Effector memory CD8-positive, alpha-beta T cell (primary cell): Measurements from ENCODE around the gene CD200.

Experiments used
- ATAC-seq: fragments of 150-1000 bp; cut with Tn5 transposase; replicated peaks from 2 replicates; pipeline ENCODE4 v1.10.0; 2021; ENCODE audit warnings: mild to moderate bottlenecking, moderate library complexity
- DNase-seq, 3 experiments: peaks; one replicate each; pipeline ENCODE4 v3.0.0; 2021
- H3K27ac Mint-ChIP-seq, 2 donors: one replicate each; pipeline ENCODE4 v1.8.0; 2022; ENCODE audit warnings: mild to moderate bottlenecking in 2 of 2, mixed read lengths in 2 of 2, moderate library complexity in 2 of 2
- H3K27me3 Mint-ChIP-seq, 2 donors: one replicate each; pipeline ENCODE4 v1.8.0; 2022; ENCODE audit warnings: mixed read lengths in 2 of 2
- H3K36me3 Mint-ChIP-seq: one replicate; pipeline ENCODE4 v1.8.0; 2022; ENCODE audit warnings: mild to moderate bottlenecking, moderate library complexity, mixed read lengths; ENCODE audit not compliant: insufficient read depth
- H3K4me1 Mint-ChIP-seq, 2 donors: one replicate each; pipeline ENCODE4 v1.8.0; 2022; ENCODE audit warnings: low read depth in 2 of 2, mixed read lengths in 2 of 2
- H3K4me3 Mint-ChIP-seq, 2 donors: one replicate each; pipeline ENCODE4 v1.8.0; 2022; ENCODE audit warnings: mild to moderate bottlenecking in 2 of 2, mixed read lengths in 2 of 2, moderate library complexity in 2 of 2
- H3K9me3 Mint-ChIP-seq, 2 donors: one replicate each; pipeline ENCODE4 v1.8.0; 2022; ENCODE audit warnings: mixed read lengths in 2 of 2

CD200 gene

DNA sequence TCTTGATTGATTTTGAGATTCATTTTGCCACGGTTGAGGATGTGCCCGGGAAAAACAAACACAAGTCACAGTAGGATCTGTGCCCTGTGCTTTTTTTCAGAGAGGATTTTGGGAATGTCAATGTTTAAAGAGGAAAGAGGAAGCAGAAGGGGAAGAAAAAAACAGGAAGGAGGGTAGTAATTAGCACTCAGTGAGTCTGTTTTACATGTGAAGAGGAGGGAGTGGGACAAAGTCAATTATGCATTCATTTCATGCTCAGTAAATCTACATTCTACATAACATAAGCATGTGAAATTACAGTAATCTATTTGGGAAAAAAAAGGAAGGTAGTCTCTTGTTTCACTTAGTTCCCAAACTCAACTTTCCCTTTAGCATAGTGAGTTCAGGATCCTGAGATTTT is 18.3 kb upstream of the CD200 start:
- Mint-ChIP-seq H3K4me1 (no peaks in the 10 kb centered on the region), H3K27ac (no peak overlapping the region), H3K9me3 (no peaks in the 10 kb centered on the region), H3K36me3 (no peaks in the 10 kb centered on the region), H3K27me3 (peaks cover 0 to 14% of the 10 kb centered on the region in 2 donors), H3K4me3 (no peak overlapping the region)
- ATAC-seq, result no peak
- DNase-seq, result no peak

DNA sequence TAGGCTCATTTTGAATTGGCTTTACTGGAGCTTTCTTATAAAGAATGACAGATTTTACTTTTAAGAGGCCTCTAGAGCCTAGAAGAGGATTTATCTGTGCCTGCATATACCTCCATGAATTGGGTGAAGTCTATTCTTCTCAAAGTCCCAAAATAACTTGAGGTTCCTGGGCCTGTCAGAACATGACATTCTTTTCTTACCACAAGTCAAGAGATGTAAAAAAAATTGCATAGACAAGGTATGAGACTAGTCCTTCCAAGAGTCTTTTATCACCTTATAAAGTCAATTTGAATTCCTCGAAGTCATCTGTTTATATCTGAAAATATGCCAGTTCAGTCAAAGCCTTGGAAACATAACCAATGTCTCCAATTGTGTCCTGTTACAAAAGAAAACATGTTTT is 17.2 kb upstream of the CD200 start:
- H3K4me3 Mint-ChIP-seq, result no peak overlapping the region
- no peaks in the 10 kb centered on the region for H3K9me3 Mint-ChIP-seq
- no peak overlapping the region for H3K27ac Mint-ChIP-seq
- DNase-seq, result no peak
- H3K27me3 Mint-ChIP-seq, result peaks cover 0 to 14% of the 10 kb centered on the region in 2 donors
- ATAC-seq, result no peak
- H3K4me1 Mint-ChIP-seq, result no peaks in the 10 kb centered on the region
- H3K36me3 Mint-ChIP-seq, result no peaks in the 10 kb centered on the region

DNA sequence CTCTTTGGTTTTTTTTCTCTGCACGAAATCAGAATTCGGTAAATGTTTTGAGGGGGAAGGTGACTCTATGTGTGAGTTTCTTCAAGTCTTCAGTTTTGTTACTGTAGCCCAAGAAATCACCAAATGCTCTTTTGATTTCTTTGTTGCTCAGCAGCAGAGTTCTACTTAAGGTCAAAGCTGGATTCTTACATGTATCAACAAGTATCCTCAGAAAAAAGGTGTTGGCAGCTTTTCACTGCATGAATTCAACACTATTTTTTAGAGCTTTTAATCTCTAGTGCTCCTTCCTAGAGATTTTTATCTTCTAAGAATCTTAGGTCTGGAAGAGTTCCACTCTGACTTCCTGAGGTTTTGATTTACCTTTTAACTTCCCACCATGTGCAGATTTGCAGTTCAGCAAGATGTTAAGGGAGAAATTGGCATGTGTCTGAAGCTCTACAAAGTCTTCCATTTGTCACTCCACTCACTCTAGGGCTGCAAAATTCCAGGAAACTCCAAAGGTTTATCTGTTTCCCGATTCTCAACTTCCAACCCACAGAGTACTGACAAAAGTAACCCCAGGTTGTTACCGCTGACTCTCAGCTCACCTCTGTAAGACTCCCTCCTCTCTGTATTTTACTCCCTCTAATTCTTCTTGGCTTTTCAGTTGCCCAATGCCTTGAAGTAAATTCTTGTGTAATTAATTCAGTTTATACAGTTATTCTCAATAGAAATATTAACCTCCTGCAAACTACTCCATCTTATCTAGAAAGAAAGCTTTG is 13.3 kb upstream of the CD200 start:
- Mint-ChIP-seq H3K36me3 (no peaks in the 10 kb centered on the region), H3K27ac (no peak overlapping the region), H3K4me1 (no peaks in the 10 kb centered on the region), H3K27me3 (peaks cover under 1 to 15% of the 10 kb centered on the region in 2 donors), H3K9me3 (no peaks in the 10 kb centered on the region), H3K4me3 (no peak overlapping the region)
- no peak for ATAC-seq
- DNase-seq, result no peak

DNA sequence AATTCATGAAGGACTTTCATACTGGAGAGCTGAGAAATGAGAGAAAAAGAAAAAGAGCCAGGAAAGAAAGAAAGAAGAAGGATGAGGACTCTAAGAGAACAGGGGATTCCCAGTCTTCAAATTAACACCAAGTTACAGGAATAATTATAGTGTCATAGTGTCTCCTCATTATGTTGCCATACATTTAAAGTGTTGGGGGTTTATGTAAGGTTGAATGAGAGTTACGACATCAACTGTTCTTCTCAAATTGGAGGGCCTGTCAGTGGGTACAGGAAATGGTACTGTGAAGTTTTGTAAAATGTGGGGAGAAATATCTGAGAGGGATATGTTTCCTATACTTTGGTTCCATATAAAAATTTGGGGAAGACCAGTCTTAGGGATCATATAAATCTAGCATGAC is 12.3 kb upstream of the CD200 start:
- peaks cover 9 to 15% of the 10 kb centered on the region in 2 donors for H3K27me3 Mint-ChIP-seq
- no peak overlapping the region for H3K27ac Mint-ChIP-seq
- ATAC-seq (no peak), DNase-seq (no peak)
- H3K4me1 Mint-ChIP-seq, result no peaks in the 10 kb centered on the region
- H3K36me3 Mint-ChIP-seq, result no peaks in the 10 kb centered on the region
- H3K9me3 Mint-ChIP-seq, result no peaks in the 10 kb centered on the region
- H3K4me3 Mint-ChIP-seq, result no peak overlapping the region

DNA sequence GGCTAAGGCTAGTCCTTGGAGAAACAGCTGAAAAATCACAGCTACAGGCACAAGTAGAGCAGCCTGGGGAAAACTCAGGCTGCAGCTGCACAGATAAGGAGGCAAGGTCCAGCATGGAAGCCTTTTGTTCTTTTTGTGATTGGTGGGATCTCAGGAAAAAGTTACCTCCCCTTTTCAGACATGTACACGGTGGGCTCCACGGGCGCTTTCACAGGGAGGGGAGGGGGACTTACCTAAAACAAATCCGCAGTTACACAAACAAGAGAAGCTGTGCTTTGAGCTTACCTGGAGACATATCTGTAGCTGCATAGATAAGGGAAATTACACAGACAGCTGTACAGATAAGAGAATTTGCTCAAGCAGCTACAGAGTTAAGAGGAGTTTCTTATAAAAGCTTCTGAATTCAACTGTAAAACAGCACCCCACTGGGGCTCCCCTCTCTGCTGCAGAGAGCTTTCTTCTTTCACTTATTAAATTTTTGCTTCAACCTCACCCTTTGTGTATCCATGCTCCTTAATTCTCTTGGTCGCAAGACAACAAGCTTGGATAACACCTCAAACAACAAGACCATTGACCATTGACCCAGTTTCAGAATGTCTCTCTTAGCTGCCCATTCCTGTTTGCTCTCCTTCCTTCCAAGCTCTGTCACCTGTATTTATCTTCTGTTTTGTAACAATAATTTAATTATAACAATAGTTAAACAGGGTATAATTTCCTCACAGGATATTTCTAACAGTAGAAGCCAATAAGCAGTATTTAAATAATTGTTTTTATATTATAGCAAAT is 10.9 kb upstream of the CD200 start:
- ATAC-seq (no peak), DNase-seq (no peak)
- H3K9me3 Mint-ChIP-seq, result no peaks in the 10 kb centered on the region
- no peak overlapping the region for H3K27ac Mint-ChIP-seq
- no peaks in the 10 kb centered on the region for H3K36me3 Mint-ChIP-seq
- no peaks in the 10 kb centered on the region for H3K4me1 Mint-ChIP-seq
- no peak overlapping the region for H3K4me3 Mint-ChIP-seq
- peaks cover 16 to 20% of the 10 kb centered on the region in 2 donors for H3K27me3 Mint-ChIP-seq

DNA sequence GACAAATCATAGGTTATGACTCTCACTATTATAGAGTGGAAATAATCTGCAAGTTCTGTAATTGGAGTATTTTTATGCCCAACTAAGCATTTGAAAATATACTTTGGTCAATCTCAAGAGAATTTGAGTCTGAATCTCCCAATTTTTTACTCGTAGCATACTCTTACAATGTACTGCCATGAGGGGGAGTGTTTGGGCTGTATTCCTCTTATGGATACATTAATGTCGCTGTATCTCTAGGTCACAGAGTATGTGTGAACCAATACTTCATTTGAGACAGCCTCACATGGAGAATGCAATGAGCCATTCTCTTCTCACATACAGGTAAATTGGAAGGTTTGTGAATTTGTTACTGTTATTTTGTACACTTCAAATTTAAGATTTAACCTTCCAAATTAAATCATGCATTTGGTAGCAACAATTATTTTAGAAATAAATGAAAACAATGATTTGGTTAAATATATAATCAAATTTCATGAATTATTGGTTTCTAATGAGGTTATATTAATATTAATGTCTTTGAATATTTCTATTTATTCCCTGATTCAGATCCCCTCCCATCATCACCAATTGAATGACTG is 5.5 kb upstream of the CD200 start:
- Mint-ChIP-seq H3K4me3 (no peak overlapping the region), H3K27ac (no peak overlapping the region), H3K27me3 (peaks cover 26 to 42% of the 10 kb centered on the region in 2 donors), H3K9me3 (no peaks in the 10 kb centered on the region), H3K4me1 (peaks cover 0 to 2% of the 10 kb centered on the region in 2 donors), H3K36me3 (no peaks in the 10 kb centered on the region)
- peak; percentile 38 to 49 (median 47) for DNase-seq
- ATAC-seq, result peak; percentile 100

DNA sequence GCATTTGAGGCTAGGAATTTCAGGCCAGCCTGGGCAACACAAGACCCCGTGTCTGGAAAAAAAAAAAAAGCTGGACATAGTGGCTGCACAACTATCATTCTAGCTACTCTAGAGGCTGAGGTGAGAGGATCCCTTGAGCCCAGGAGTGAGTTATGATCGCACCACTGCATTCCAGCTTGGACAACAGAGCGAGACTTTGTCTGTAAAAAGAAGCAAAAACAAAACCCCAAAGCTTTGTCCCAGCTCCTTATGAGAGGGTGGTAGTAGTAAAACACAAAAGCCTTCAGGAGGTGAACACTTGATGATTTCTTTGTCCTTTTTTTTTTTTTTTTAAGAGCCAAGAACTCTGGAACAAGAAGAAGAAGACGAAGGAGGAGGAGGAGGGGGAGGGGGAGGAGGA is 1.1 kb upstream of the CD200 start:
- ATAC-seq, result no peak
- H3K36me3 Mint-ChIP-seq, result no peaks in the 10 kb centered on the region
- no peaks in the 10 kb centered on the region for H3K9me3 Mint-ChIP-seq
- peaks cover 2 to 13% of the 10 kb centered on the region in 2 donors for H3K4me1 Mint-ChIP-seq
- DNase-seq, result no peak
- H3K27me3 Mint-ChIP-seq, result peaks cover 21 to 45% of the 10 kb centered on the region in 2 donors
- H3K4me3 Mint-ChIP-seq, result peak overlapping the region; percentile 80 to 82
- H3K27ac Mint-ChIP-seq, result no peak overlapping the region

DNA sequence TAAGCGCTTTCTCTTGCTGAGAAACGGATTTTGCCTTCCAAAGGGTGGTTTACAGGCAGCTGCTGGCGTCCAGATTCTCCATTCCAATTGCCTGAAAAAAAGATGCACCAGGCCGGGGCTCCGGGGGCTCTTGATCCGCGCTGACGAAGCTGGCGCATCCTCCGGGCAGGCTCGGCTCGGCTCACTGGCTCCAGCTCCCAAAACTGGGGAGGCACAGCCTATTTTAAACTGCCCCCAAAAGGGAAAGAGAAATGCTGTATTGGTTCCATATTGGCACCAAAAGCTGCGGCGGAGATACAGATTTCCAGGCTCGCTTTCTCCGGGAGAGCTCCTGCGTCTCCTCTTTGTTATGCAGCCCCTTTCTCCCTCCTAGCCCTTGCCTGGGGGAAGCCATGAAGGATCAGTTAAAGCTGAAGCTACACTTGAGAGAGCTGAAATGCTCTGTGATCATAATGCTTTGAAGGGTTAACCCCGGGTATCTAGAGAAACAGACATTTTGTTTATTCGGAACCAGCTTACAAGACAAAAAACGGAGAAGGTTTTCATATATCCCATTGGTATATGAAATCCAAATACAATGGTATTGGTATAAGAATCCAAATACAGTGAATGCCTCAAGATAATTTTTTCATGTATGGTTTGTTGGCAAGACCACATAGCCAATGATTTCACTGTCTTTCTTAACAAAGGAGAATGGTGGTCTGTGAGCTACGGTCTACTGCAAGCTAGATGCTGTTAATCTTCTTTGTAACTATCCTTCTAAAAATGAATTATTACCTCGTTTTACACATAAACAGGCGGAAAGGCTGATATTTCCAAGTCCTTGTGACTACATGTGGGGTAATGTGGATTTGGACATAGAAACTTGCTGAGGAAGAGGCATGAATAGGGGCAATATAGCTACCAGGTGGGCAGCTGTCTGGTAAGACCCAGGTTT is 693 bp downstream of the CD200 start:
- Mint-ChIP-seq H3K27ac (peak overlapping the region in 1 of 2 donors; percentile 38), H3K9me3 (no peaks in the 10 kb centered on the region), H3K36me3 (no peaks in the 10 kb centered on the region), H3K4me3 (peak overlapping the region; percentile 80 to 82), H3K4me1 (peaks cover 2 to 13% of the 10 kb centered on the region in 2 donors), H3K27me3 (peaks cover 19 to 41% of the 10 kb centered on the region in 2 donors)
- ATAC-seq, result peak; percentile 41
- DNase-seq, result no peak

DNA sequence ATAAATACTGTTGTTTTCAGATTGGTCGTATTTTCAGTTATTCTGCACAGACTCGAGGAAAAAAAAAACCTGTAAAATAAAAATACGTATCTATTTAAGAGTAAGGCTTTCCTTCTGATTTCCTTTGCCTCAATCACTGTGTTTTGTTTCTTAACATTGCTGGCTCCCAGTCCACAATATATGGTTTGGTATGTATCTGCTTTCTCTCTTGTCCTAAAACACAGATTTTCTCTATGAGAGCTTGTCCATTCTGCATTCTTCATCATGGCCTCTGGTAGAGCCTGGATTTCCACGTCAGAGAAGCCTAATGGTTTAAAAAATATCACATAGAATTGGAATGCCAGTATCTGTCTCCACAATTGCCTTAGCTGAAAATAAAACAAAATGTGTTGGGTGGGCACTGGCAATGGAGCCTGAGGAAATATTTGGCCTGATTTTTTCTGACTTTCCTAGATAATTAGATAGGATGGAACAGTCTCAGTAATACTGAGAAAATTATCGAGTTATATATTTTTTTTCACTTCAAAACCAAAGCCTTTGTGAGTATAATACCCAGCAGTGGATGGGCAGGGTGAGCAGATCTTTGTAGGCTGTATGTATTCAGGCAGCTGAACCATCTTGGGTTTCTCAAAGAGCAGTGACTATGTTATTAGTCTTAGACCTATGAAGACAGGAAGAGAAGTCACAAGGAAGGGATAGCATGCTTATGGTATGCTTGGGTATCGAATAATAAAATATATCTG is 1.9 kb downstream of the CD200 start:
- ATAC-seq (no peak), DNase-seq (no peak)
- Mint-ChIP-seq H3K27me3 (peaks cover 19 to 40% of the 10 kb centered on the region in 2 donors), H3K4me1 (peaks cover 2 to 13% of the 10 kb centered on the region in 2 donors), H3K27ac (no peak overlapping the region), H3K36me3 (no peaks in the 10 kb centered on the region), H3K4me3 (no peak overlapping the region), H3K9me3 (no peaks in the 10 kb centered on the region)

DNA sequence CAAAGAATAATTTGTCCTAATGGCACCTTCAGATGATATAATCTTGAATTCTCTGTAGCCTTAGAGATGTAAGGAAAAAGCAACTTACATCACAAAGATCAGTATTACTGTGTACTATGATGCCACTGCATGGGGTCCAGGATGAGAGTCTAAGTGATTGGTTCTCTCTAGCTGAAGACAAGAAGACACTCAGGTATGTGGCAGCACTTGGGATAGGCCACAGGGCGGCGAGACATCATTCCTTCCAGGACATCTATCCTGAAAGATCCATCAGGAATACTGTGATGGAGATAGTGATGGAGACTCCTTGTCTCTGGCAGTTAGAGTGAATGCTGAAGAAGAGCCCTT is 2.5 kb downstream of the CD200 start:
- DNase-seq, result no peak
- no peak for ATAC-seq
- Mint-ChIP-seq H3K27me3 (peaks cover 14 to 35% of the 10 kb centered on the region in 2 donors), H3K4me3 (no peak overlapping the region), H3K4me1 (peaks cover 2 to 13% of the 10 kb centered on the region in 2 donors), H3K27ac (no peak overlapping the region), H3K9me3 (no peaks in the 10 kb centered on the region), H3K36me3 (no peaks in the 10 kb centered on the region)

DNA sequence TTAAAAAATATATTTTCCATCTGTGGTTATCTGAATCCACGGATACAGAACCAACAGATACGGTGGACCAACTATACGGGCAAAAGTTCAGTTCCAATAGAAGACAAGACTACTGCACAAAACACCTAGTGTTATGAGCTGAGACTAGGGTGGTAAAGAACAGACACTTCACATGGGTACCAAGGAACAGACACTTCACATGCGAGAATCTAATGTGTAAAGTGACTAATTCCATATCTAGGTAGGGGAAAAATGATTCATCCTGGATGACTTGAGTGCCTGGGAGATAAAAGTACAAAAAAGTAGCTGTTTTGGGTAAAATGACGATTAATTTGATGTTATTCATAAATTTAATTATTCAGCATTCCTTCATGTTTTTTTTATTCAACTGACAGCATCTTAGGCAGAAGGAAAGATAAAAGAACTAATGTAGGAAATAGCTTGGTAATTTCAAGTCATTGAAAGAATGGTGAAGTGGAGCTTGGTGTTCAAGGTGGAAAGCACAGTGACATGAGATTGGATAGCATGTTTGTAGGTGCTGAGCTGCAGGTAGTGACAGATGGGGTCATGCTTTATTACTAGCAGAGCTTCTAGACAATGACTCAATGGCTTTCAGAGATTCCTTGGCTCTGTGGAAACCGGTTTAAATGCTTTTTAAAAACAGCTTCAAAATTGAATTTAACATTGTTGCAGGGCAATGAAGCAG is 5.2 kb downstream of the CD200 start:
- Mint-ChIP-seq H3K9me3 (no peaks in the 10 kb centered on the region), H3K27me3 (peaks cover 9 to 10% of the 10 kb centered on the region in 2 donors), H3K27ac (no peak overlapping the region), H3K4me3 (no peak overlapping the region), H3K36me3 (peaks cover 3% of the 10 kb centered on the region), H3K4me1 (peaks cover 0 to 9% of the 10 kb centered on the region in 2 donors)
- ATAC-seq, result no peak
- no peak for DNase-seq

DNA sequence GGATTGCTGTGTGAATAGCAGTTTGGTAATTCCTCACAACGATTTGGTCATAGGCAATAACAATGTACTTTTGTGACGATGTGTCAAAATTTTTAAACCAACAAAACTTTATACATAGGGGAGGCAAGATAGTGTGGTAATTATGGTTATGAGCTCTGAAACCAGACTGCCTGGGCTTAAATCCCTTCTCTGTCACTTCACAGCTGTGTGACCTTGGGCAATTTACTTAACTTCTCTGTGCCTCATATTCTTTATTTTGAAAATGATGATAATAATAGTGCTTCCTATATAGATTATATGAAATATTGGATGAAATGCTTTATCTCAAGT is 5.7 kb downstream of the CD200 start:
- ATAC-seq (no peak), DNase-seq (no peak)
- H3K4me3 Mint-ChIP-seq, result no peak overlapping the region
- peaks cover 0 to 4% of the 10 kb centered on the region in 2 donors for H3K4me1 Mint-ChIP-seq
- no peaks in the 10 kb centered on the region for H3K9me3 Mint-ChIP-seq
- H3K27ac Mint-ChIP-seq, result no peak overlapping the region
- peaks cover 3% of the 10 kb centered on the region for H3K36me3 Mint-ChIP-seq
- peaks cover 4 to 5% of the 10 kb centered on the region in 2 donors for H3K27me3 Mint-ChIP-seq
